SU-DHL-6 (cell line): ENCODE data around the gene MKS1.

Source experiments
- H2AFZ ChIP-seq: fragments of 200-600 bp; sonication (generic); 2 replicates; pipeline ENCODE4 v1.6.1; 2014; ENCODE audit warnings: low read depth, mild to moderate bottlenecking, moderate library complexity, mixed read lengths, antibody characterized with exemption, low read length; ENCODE audit not compliant: severe bottlenecking
- H3F3A ChIP-seq: fragments of 200-600 bp; shearing (Covaris generic); 2 replicates; pipeline ENCODE4 v1.6.0; 2016; ENCODE audit warnings: antibody characterized with exemption, mild to moderate bottlenecking; ENCODE audit not compliant: insufficient read depth
- H3K27ac ChIP-seq: fragments of 200-600 bp; sonication (generic); 2 replicates; pipeline ENCODE4 v1.5.1; 2016; ENCODE audit warnings: low read depth, mild to moderate bottlenecking, low read length, moderate library complexity, mixed read lengths
- H3K27me3 ChIP-seq: fragments of 200-600 bp; sonication (generic), shearing (Covaris generic); 2 replicates; pipeline ENCODE4 v1.6.0; 2014; ENCODE audit warnings: mild to moderate bottlenecking, low read length
- H3K36me3 ChIP-seq: fragments of 200-600 bp; sonication (generic); 2 replicates; pipeline ENCODE4 v1.6.1; 2014; ENCODE audit warnings: mild to moderate bottlenecking, low read length, mixed read lengths
- H3K4me2 ChIP-seq: fragments of 300-600, 200-600 bp; shearing (Covaris generic), sonication (generic); 2 replicates; pipeline ENCODE4 v1.6.0; 2014; ENCODE audit warnings: low read length, low read depth, mild to moderate bottlenecking; ENCODE audit not compliant: poor library complexity, severe bottlenecking
- H3K4me3 ChIP-seq: fragments of 200-600 bp; sonication (generic); 2 replicates; pipeline ENCODE4 v1.5.1; 2014; ENCODE audit warnings: antibody characterized with exemption, low read length, mild to moderate bottlenecking, mixed read lengths; ENCODE audit not compliant: insufficient read depth, poor library complexity, severe bottlenecking
- H3K79me2 ChIP-seq: fragments of 200-600 bp; sonication (generic); 2 replicates; pipeline ENCODE4 v1.6.1; 2014; ENCODE audit warnings: mild to moderate bottlenecking, low read length, moderate library complexity; ENCODE audit not compliant: insufficient read depth
- H3K9ac ChIP-seq: fragments of 200-600 bp; sonication (generic); 2 replicates; pipeline ENCODE4 v1.7.0; 2014; ENCODE audit warnings: mild to moderate bottlenecking, low read length
- H3K9me2 ChIP-seq: fragments of 200-600 bp; sonication (generic); replicated peaks from 2 replicates; pipeline ENCODE4 v1.6.1; 2014; ENCODE audit warnings: low read length; ENCODE audit not compliant: insufficient read depth
- H3K9me3 ChIP-seq: fragments of 200-600 bp; sonication (generic); 2 replicates; pipeline ENCODE4 v1.6.1; 2014; ENCODE audit warnings: low read length, mixed read lengths; ENCODE audit not compliant: insufficient read depth
- H4K20me1 ChIP-seq: fragments of 200-600 bp; sonication (generic); 2 replicates; pipeline ENCODE4 v1.6.1; 2014; ENCODE audit warnings: low read depth, mild to moderate bottlenecking, antibody characterized with exemption, low read length, moderate library complexity, mixed read lengths
- CTCF ChIP-seq: fragments of 200-600 bp; sonication (generic); IDR thresholded peaks from one replicate; pipeline ENCODE4 v1.5.1; 2017; ENCODE audit warnings: antibody characterized with exemption, mild to moderate bottlenecking, low read length, moderate library complexity; ENCODE audit not compliant: insufficient read depth, poor library complexity, severe bottlenecking
- EZH2phosphoT487 ChIP-seq: fragments of 200-600 bp; sonication (generic), shearing (Covaris generic); conservative IDR thresholded peaks from 2 replicates; pipeline ENCODE4 v1.6.1; 2018; ENCODE audit warnings: mild to moderate bottlenecking, antibody characterized with exemption, low read length, moderate library complexity, mixed read lengths

Gene MKS1

GRCh38 chr17:58263773-58264172 is 44.7 kb upstream of the MKS1 start:
- H3K36me3 ChIP-seq, result no peaks in the 10 kb centered on the region
- no peak for TF ChIP-seq CTCF
- TF ChIP-seq EZH2phosphoT487, result no peak
- H3K27ac ChIP-seq, result no peak overlapping the region
- no peaks in the 10 kb centered on the region for H3K79me2 ChIP-seq
- H3K9me2 ChIP-seq, result no peaks in the 10 kb centered on the region
- no peaks in the 10 kb centered on the region for H3F3A ChIP-seq
- no peak overlapping the region for H2AFZ ChIP-seq
- no peaks in the 10 kb centered on the region for H3K27me3 ChIP-seq
- no peaks in the 10 kb centered on the region for H3K9me3 ChIP-seq
- no peak overlapping the region for H3K4me2 ChIP-seq
- no peak overlapping the region for H3K9ac ChIP-seq
- no peak overlapping the region for H3K4me3 ChIP-seq
- no peaks in the 10 kb centered on the region for H4K20me1 ChIP-seq

- no peaks in the 10 kb centered on the region for H3K36me3 ChIP-seq
- no peak overlapping the region for H3K4me3 ChIP-seq
- no peaks in the 10 kb centered on the region for H4K20me1 ChIP-seq
- TF ChIP-seq EZH2phosphoT487 (no peak), CTCF (no peak)
- H3K79me2 ChIP-seq, result no peaks in the 10 kb centered on the region
- no peaks in the 10 kb centered on the region for H3K9me2 ChIP-seq
- no peak overlapping the region for H2AFZ ChIP-seq
- H3K4me2 ChIP-seq, result no peak overlapping the region
- no peaks in the 10 kb centered on the region for H3F3A ChIP-seq
- no peaks in the 10 kb centered on the region for H3K9me3 ChIP-seq
- H3K9ac ChIP-seq, result no peak overlapping the region
- no peaks in the 10 kb centered on the region for H3K27me3 ChIP-seq
- H3K27ac ChIP-seq, result no peak overlapping the region
These were observed 43.1 kb upstream of the MKS1 start for GRCh38 chr17:58262149-58262548.

- TF ChIP-seq EZH2phosphoT487, result no peak
- no peak for TF ChIP-seq CTCF
- H3K9ac ChIP-seq, result no peak overlapping the region
- no peaks in the 10 kb centered on the region for H3K36me3 ChIP-seq
- H3K4me3 ChIP-seq, result no peak overlapping the region
- H3F3A ChIP-seq, result no peaks in the 10 kb centered on the region
- no peaks in the 10 kb centered on the region for H3K9me2 ChIP-seq
- no peaks in the 10 kb centered on the region for H3K27me3 ChIP-seq
- H4K20me1 ChIP-seq, result no peaks in the 10 kb centered on the region
- H3K9me3 ChIP-seq, result no peaks in the 10 kb centered on the region
- H3K4me2 ChIP-seq, result no peak overlapping the region
- no peak overlapping the region for H3K27ac ChIP-seq
- H3K79me2 ChIP-seq, result no peaks in the 10 kb centered on the region
- H2AFZ ChIP-seq, result no peak overlapping the region
These were observed 35.7 kb upstream of the MKS1 start for GRCh38 chr17:58254803-58255202.

- H3K4me2 ChIP-seq, result no peak overlapping the region
- no peaks in the 10 kb centered on the region for H3K9me2 ChIP-seq
- no peaks in the 10 kb centered on the region for H4K20me1 ChIP-seq
- H3F3A ChIP-seq, result no peaks in the 10 kb centered on the region
- no peaks in the 10 kb centered on the region for H3K36me3 ChIP-seq
- no peaks in the 10 kb centered on the region for H3K27me3 ChIP-seq
- H3K9me3 ChIP-seq, result no peaks in the 10 kb centered on the region
- no peak for TF ChIP-seq CTCF
- no peak overlapping the region for H3K4me3 ChIP-seq
- H3K9ac ChIP-seq, result no peak overlapping the region
- no peak overlapping the region for H2AFZ ChIP-seq
- no peak overlapping the region for H3K27ac ChIP-seq
- H3K79me2 ChIP-seq, result no peaks in the 10 kb centered on the region
These were observed 34.0 kb upstream of the MKS1 start for GRCh38 chr17:58253082-58253481.
